Colon (tissue), 2 donors: Measurements from ENCODE around the gene KLHL10.

Experiments
- FAIRE-seq: peaks from 2 replicates; lab custom pipeline; 2012; peaks lifted over from hg19 to GRCh38; lab: Jason Lieb, UNC
- donor health status: control.
- donor health status: control.

The KLHL10 gene

GRCh38 chr17:41837761-41838538, at the start of gene KLHL10:
Gene KLHL10 (plus strand): TSS chr17:41837825. CDS start chr17:41837933, 108 bp downstream.
- FAIRE-seq, result no peak

GRCh38 chr17:41792845-41793783, 44.5 kb upstream of the KLHL10 start:
- FAIRE-seq, result no peak

- FAIRE-seq, result no peak
Observed at GRCh38 chr17:41793784-41794539, 43.7 kb upstream of the KLHL10 start.

GRCh38 chr17:41794540-41794975, 43.1 kb upstream of the KLHL10 start:
- FAIRE-seq, result no peak

GRCh38 chr17:41796121-41796895, 41.3 kb upstream of the KLHL10 start:
- no peak for FAIRE-seq

- no peak for FAIRE-seq
Observed at GRCh38 chr17:41797377-41797776, 40.2 kb upstream of the KLHL10 start.

GRCh38 chr17:41799366-41799765, 38.3 kb upstream of the KLHL10 start:
- no peak for FAIRE-seq

GRCh38 chr17:41800601-41801373, 36.8 kb upstream of the KLHL10 start:
- no peak for FAIRE-seq

GRCh38 chr17:41801374-41802271, 36.0 kb upstream of the KLHL10 start:
- no peak for FAIRE-seq

- no peak for FAIRE-seq
Observed at GRCh38 chr17:41803049-41804020, 34.3 kb upstream of the KLHL10 start.

- FAIRE-seq, result no peak
Observed at GRCh38 chr17:41806685-41807445, 30.8 kb upstream of the KLHL10 start.

GRCh38 chr17:41810659-41811548, 26.7 kb upstream of the KLHL10 start:
- no peak for FAIRE-seq

GRCh38 chr17:41811549-41812380, 25.9 kb upstream of the KLHL10 start, which contains the start of gene P3H4:
Gene P3H4 (minus strand): TSS chr17:41811949. CDS start chr17:41811915, 34 bp downstream.
- no peak for FAIRE-seq

- no peak for FAIRE-seq
Observed at GRCh38 chr17:41812381-41813151, 25.1 kb upstream of the KLHL10 start, which contains the start of gene FKBP10. Gene FKBP10 (plus strand): TSS chr17:41813004. CDS start chr17:41813035, 31 bp downstream.
